Measurements from ENCODE around the gene MDM4. TPM values are rescaled to one million over a fixed set of nuclear protein-coding genes. Genes with fewer than 3 reads are reported as not detected.

The MDM4 gene
- total RNA-seq, 4 donors from 2014 or later = 72.3 to 177 (median 102) TPM

GRCh38 chr1:204532832-204533231 is 16.6 kb downstream of the MDM4 start:
- H3K4me3 ChIP-seq (replicated peaks in 1 of 3) = no peak overlapping the region
- no peaks in the 10 kb centered on the region for H3K27me3 ChIP-seq
- H3K4me1 ChIP-seq = no peaks in the 10 kb centered on the region
- TF ChIP-seq, protein P1, sequence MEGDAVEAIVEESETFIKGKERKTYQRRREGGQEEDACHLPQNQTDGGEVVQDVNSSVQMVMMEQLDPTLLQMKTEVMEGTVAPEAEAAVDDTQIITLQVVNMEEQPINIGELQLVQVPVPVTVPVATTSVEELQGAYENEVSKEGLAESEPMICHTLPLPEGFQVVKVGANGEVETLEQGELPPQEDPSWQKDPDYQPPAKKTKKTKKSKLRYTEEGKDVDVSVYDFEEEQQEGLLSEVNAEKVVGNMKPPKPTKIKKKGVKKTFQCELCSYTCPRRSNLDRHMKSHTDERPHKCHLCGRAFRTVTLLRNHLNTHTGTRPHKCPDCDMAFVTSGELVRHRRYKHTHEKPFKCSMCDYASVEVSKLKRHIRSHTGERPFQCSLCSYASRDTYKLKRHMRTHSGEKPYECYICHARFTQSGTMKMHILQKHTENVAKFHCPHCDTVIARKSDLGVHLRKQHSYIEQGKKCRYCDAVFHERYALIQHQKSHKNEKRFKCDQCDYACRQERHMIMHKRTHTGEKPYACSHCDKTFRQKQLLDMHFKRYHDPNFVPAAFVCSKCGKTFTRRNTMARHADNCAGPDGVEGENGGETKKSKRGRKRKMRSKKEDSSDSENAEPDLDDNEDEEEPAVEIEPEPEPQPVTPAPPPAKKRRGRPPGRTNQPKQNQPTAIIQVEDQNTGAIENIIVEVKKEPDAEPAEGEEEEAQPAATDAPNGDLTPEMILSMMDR (IDR thresholded peaks at IDR 0.05) = no peak
- no peak for TF ChIP-seq POLR2A (IDR thresholded peaks at IDR 0.05)
- H3K9me3 ChIP-seq = no peaks in the 10 kb centered on the region
- peaks cover 40 to 42% of the 10 kb centered on the region in 2 donors for H3K36me3 ChIP-seq
- no peak for DNase-seq
- intact Hi-C loops (cut with DNase I) = no loop called here
- H3K27ac ChIP-seq = no peak overlapping the region

- no peak overlapping the region for H3K4me3 ChIP-seq (replicated peaks in 1 of 3)
- TF ChIP-seq, protein P1 (IDR thresholded peaks at IDR 0.05) = no peak
- TF ChIP-seq POLR2A (IDR thresholded peaks at IDR 0.05) = no peak
- no peaks in the 10 kb centered on the region for H3K27me3 ChIP-seq
- WGBS, 2 donors = 69 to 79% methylated on average over 2 of the region's 2 CpGs
- H3K36me3 ChIP-seq = peaks cover 46 to 55% of the 10 kb centered on the region in 2 donors
- peak overlapping the region in 1 of 3 donors; percentile 2 for H3K27ac ChIP-seq
- H3K4me1 ChIP-seq = peaks cover 17% of the 10 kb centered on the region in 2 donors
- no peak for DNase-seq
- H3K9me3 ChIP-seq = no peaks in the 10 kb centered on the region
- intact Hi-C loops (cut with DNase I) = no loop called here
Observed at GRCh38 chr1:204541626-204542025, 25.4 kb downstream of the MDM4 start.

DNA sequence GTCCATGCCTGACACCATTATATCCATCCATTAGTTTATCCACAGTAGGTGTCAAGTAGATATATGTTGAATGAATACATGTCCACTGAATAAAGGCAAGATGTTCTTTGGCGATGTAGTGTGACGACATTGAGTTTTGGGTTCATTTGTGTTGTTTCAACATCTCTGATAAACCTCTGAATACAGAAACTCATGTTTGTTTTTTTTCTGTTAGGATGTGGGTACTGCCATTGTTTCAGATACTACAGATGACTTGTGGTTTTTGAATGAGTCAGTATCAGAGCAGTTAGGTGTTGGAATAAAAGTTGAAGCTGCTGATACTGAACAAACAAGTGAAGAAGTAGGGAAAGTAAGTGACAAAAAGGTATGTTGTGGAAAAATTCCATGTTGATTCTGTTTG is 28.1 kb downstream of the MDM4 start:
- no peak overlapping the region for H3K4me3 ChIP-seq (replicated peaks in 1 of 3)
- no peak for TF ChIP-seq POLR2A (IDR thresholded peaks at IDR 0.05)
- TF ChIP-seq, protein P1 (IDR thresholded peaks at IDR 0.05) = no peak
- intact Hi-C loops (cut with DNase I) = no loop called here
- DNase-seq = no peak
- 90 to 96% methylated on average over 2 of the region's 2 CpGs for WGBS, 2 donors
- peaks cover 49 to 52% of the 10 kb centered on the region in 2 donors for H3K36me3 ChIP-seq
- H3K27me3 ChIP-seq = no peaks in the 10 kb centered on the region
- H3K9me3 ChIP-seq = no peaks in the 10 kb centered on the region
- H3K4me1 ChIP-seq = peaks cover 17 to 21% of the 10 kb centered on the region in 2 donors
- peak overlapping the region in 2 of 3 donors; percentile 79 to 84 for H3K27ac ChIP-seq

DNA sequence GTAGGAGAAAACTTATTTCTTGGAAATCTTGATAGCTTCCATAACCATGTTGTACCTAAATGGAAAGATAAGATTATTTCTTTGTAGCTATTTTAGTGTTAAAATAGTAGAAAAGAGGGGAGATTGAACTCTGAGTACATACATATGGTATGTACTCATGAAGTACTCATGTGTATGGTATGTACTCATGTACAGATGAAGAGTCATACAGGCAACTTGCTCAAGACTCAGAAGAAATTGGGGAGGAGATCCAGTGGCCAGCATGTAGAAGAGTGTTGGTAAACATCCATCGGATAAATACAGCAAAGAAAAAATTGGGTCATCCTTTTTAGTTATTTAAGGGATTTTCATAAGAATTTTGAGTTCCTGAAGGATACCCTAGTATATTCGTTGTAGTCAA is 29.0 kb downstream of the MDM4 start:
- WGBS, 2 donors = 93 to 98% methylated on average over 2 of the region's 2 CpGs
- DNase-seq = no peak
- Histone ChIP-seq H3K4me1 (peaks cover 17 to 21% of the 10 kb centered on the region in 2 donors), H3K9me3 (no peaks in the 10 kb centered on the region), H3K4me3 (replicated peaks in 1 of 3) (no peak overlapping the region), H3K36me3 (peaks cover 48 to 53% of the 10 kb centered on the region in 2 donors), H3K27me3 (no peaks in the 10 kb centered on the region), H3K27ac (peak overlapping the region; percentile 79 to 86 (median 84))
- TF ChIP-seq, protein P1 (IDR thresholded peaks at IDR 0.05) = no peak
- TF ChIP-seq POLR2A (IDR thresholded peaks at IDR 0.05) = no peak
- intact Hi-C loops (cut with DNase I) = no loop called here

DNA sequence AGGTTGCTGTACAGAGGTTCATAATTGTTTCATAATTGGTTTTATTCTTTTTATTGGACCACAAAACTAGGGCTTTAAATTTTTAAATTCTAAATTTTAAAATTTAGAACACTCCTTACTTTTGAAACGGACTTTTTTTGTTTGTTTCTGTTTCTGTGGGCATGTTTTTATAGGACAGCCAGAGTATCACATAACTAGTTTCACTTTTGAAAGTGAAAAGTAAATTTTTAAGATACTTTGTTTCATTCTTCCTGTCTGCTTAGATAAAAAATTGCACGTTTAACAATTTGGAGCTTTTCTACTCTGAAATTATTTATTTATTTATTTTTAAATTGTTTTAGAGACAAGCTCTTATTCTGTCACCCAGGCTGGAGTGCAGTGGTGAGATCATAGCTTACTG is 29.7 kb downstream of the MDM4 start:
- no peak for DNase-seq
- H3K36me3 ChIP-seq = peaks cover 50 to 53% of the 10 kb centered on the region in 2 donors
- no peaks in the 10 kb centered on the region for H3K27me3 ChIP-seq
- peaks cover 17 to 21% of the 10 kb centered on the region in 2 donors for H3K4me1 ChIP-seq
- intact Hi-C loops (cut with DNase I) = no loop called here
- TF ChIP-seq, protein P1 (IDR thresholded peaks at IDR 0.05) = no peak
- H3K9me3 ChIP-seq = no peaks in the 10 kb centered on the region
- WGBS, 2 donors = 16 to 36% methylated on average over 2 of the region's 2 CpGs
- H3K27ac ChIP-seq = peak overlapping the region; percentile 79 to 86 (median 84)
- H3K4me3 ChIP-seq (replicated peaks in 1 of 3) = no peak overlapping the region
